Trophoblast cell (in vitro differentiated cells and primary cell): ENCODE measurements around the gene FABP2.

ENCODE experiments used
- DNase-seq, 2 donors: peaks; one replicate each; pipeline ENCODE4 v3.0.0-alpha.2; 2016
- H2AFZ ChIP-seq: 2 replicates; pipeline ENCODE4 v1.6.1; 2013; ENCODE audit warnings: low read length, moderate library complexity, mild to moderate bottlenecking; ENCODE audit not compliant: insufficient read depth, poor library complexity
- H2AK5ac ChIP-seq: 2 replicates; pipeline ENCODE4 v1.6.1; 2013; ENCODE audit warnings: mild to moderate bottlenecking, low read length
- H2BK120ac ChIP-seq: 2 replicates; pipeline ENCODE4 v1.6.1; 2013; ENCODE audit warnings: low read length, mild to moderate bottlenecking, moderate library complexity; ENCODE audit not compliant: insufficient read depth, poor library complexity
- H2BK12ac ChIP-seq: 2 replicates; pipeline ENCODE4 v1.6.1; 2013; ENCODE audit warnings: mild to moderate bottlenecking, low read length, moderate library complexity
- H2BK5ac ChIP-seq: 2 replicates; pipeline ENCODE4 v1.6.1; 2013; ENCODE audit warnings: low read length, low read depth, moderate library complexity, mild to moderate bottlenecking; ENCODE audit not compliant: poor library complexity
- H3K14ac ChIP-seq: 2 replicates; pipeline ENCODE4 v1.6.1; 2013; ENCODE audit warnings: mild to moderate bottlenecking, low read length
- H3K18ac ChIP-seq: 2 replicates; pipeline ENCODE4 v1.6.1; 2013; ENCODE audit warnings: mild to moderate bottlenecking, low read length
- H3K23ac ChIP-seq: 2 replicates; pipeline ENCODE4 v1.6.1; 2013; ENCODE audit warnings: low read length
- H3K27ac ChIP-seq: 2 replicates; pipeline ENCODE4 v1.5.1; 2013; ENCODE audit warnings: low read depth, mild to moderate bottlenecking, inconsistent platforms, low read length, moderate library complexity
- H3K27me3 ChIP-seq: 2 replicates; pipeline ENCODE4 v1.6.1; 2013; ENCODE audit warnings: inconsistent platforms, mild to moderate bottlenecking, low read length, moderate library complexity; ENCODE audit not compliant: insufficient read depth
- H3K36me3 ChIP-seq, 2 experiments: 1 replicate in 1 of 2; 2 replicates in 1 of 2; pipeline ENCODE4 v1.6.1; 2013; ENCODE audit warnings: low read length in 2 of 2, mild to moderate bottlenecking in 2 of 2, moderate library complexity in 1 of 2; ENCODE audit not compliant: insufficient read depth in 2 of 2, control insufficient read depth in 1 of 2
- H3K4ac ChIP-seq: 2 replicates; pipeline ENCODE4 v1.6.1; 2013; ENCODE audit warnings: low read depth, mild to moderate bottlenecking, low read length, moderate library complexity
- H3K4me1 ChIP-seq, 2 experiments: 1 replicate in 1 of 2; 2 replicates in 1 of 2; pipeline ENCODE4 v1.6.1; 2013; ENCODE audit warnings: low read length in 2 of 2, mild to moderate bottlenecking in 2 of 2, moderate library complexity in 1 of 2; ENCODE audit not compliant: insufficient read depth in 2 of 2, control insufficient read depth in 1 of 2
- H3K4me2 ChIP-seq: 2 replicates; pipeline ENCODE4 v1.6.1; 2013; ENCODE audit warnings: inconsistent platforms, mild to moderate bottlenecking, low read length, moderate library complexity
- H3K4me3 ChIP-seq: 2 replicates; pipeline ENCODE4 v1.5.1; 2013; ENCODE audit warnings: mild to moderate bottlenecking, low read depth, low read length, inconsistent platforms
- H3K79me1 ChIP-seq: one replicate; pipeline ENCODE4 v1.6.1; 2013; ENCODE audit warnings: low read length
- H3K79me2 ChIP-seq: 2 replicates; pipeline ENCODE4 v1.6.1; 2013; ENCODE audit warnings: low read length, mild to moderate bottlenecking; ENCODE audit not compliant: control insufficient read depth, insufficient read depth, poor library complexity
- H3K9ac ChIP-seq: 2 replicates; pipeline ENCODE4 v1.6.1; 2013; ENCODE audit warnings: mild to moderate bottlenecking, low read length
- H3K9me3 ChIP-seq: 2 replicates; pipeline ENCODE4 v1.6.1; 2013; ENCODE audit warnings: low read depth, mild to moderate bottlenecking, control low read depth, inconsistent platforms, low read length; ENCODE audit not compliant: insufficient read depth
- H4K12ac ChIP-seq: 2 replicates; pipeline ENCODE4 v1.6.1; 2013; ENCODE audit warnings: low read depth, mild to moderate bottlenecking, low read length, moderate library complexity
- H4K8ac ChIP-seq: 2 replicates; pipeline ENCODE4 v1.6.1; 2013; ENCODE audit warnings: low read depth, mild to moderate bottlenecking, low read length, moderate library complexity
- H4K91ac ChIP-seq: one replicate; pipeline ENCODE4 v1.6.1; 2013; ENCODE audit warnings: low read depth, mild to moderate bottlenecking, low read length, moderate library complexity
- WGBS: extraction: QIAGEN DNeasy Blood & Tissue Kit; methylation state at CpG from one replicate; pipeline ENCODE4 v1.1.7; 2013; ENCODE audit warnings: missing lambda C conversion rate; ENCODE audit not compliant: insufficient read length, insufficient coverage; ENCODE audit errors: extremely low coverage; 5-methylcytosine and 5-hydroxymethylcytosine counted together

FABP2 gene

GRCh38 chr4:119299260-119299671, 22.7 kb downstream of the FABP2 start:
- Histone ChIP-seq H3K4me3 (no peak overlapping the region), H3K79me2 (peaks cover 4% of the 10 kb centered on the region), H2AK5ac (no peak overlapping the region), H4K8ac (no peak overlapping the region), H3K36me3 (peaks cover 3 to 6% of the 10 kb centered on the region in 2 experiments), H2BK5ac (no peak overlapping the region), H3K18ac (no peak overlapping the region), H2AFZ (no peak overlapping the region), H3K4me1 (peaks cover 5 to 8% of the 10 kb centered on the region in 2 experiments), H2BK12ac (no peak overlapping the region), H3K14ac (no peak overlapping the region), H3K27me3 (no peaks in the 10 kb centered on the region), H3K9me3 (peaks cover 2% of the 10 kb centered on the region), H4K91ac (no peak overlapping the region), H4K12ac (no peak overlapping the region), H3K9ac (peak overlapping the region; percentile 13), H3K27ac (peak overlapping the region; percentile 87), H3K79me1 (peaks cover 7% of the 10 kb centered on the region), H3K23ac (peak overlapping the region; percentile 23), H3K4ac (peak overlapping the region; percentile 70), H3K4me2 (peak overlapping the region; percentile 79), H2BK120ac (no peak overlapping the region)
- DNase-seq = no peak
- WGBS = no CpG with 5 or more reads among the region's 2 CpGs

GRCh38 chr4:119297795-119298194, 24.1 kb downstream of the FABP2 start:
- no peak overlapping the region for H4K8ac ChIP-seq
- no peak overlapping the region for H3K4ac ChIP-seq
- no peak overlapping the region for H3K27ac ChIP-seq
- H4K12ac ChIP-seq = no peak overlapping the region
- H3K36me3 ChIP-seq = peaks cover 3 to 8% of the 10 kb centered on the region in 2 experiments
- H3K9me3 ChIP-seq = no peaks in the 10 kb centered on the region
- H2BK120ac ChIP-seq = no peak overlapping the region
- no peak overlapping the region for H4K91ac ChIP-seq
- no CpG with 5 or more reads among the region's 1 CpG for WGBS
- peaks cover 4% of the 10 kb centered on the region for H3K79me2 ChIP-seq
- H3K27me3 ChIP-seq = no peaks in the 10 kb centered on the region
- DNase-seq = no peak
- H3K4me1 ChIP-seq = peaks cover 3 to 8% of the 10 kb centered on the region in 2 experiments
- H3K4me2 ChIP-seq = no peak overlapping the region
- H3K4me3 ChIP-seq = no peak overlapping the region
- H2BK12ac ChIP-seq = no peak overlapping the region
- no peak overlapping the region for H3K9ac ChIP-seq
- H3K79me1 ChIP-seq = peaks cover 7% of the 10 kb centered on the region
- H2BK5ac ChIP-seq = no peak overlapping the region
- H3K23ac ChIP-seq = no peak overlapping the region
- no peak overlapping the region for H2AK5ac ChIP-seq
- H3K18ac ChIP-seq = no peak overlapping the region
- no peak overlapping the region for H3K14ac ChIP-seq
- H2AFZ ChIP-seq = no peak overlapping the region

GRCh38 chr4:119296356-119296755, 25.6 kb downstream of the FABP2 start:
- Histone ChIP-seq H3K23ac (no peak overlapping the region), H3K79me1 (peaks cover 7% of the 10 kb centered on the region), H3K4me3 (no peak overlapping the region), H2BK12ac (no peak overlapping the region), H2AFZ (no peak overlapping the region), H3K4me2 (no peak overlapping the region), H3K4ac (no peak overlapping the region), H2BK120ac (no peak overlapping the region), H3K4me1 (peaks cover 3 to 8% of the 10 kb centered on the region in 2 experiments), H2BK5ac (no peak overlapping the region), H3K9ac (no peak overlapping the region), H2AK5ac (no peak overlapping the region), H3K9me3 (no peaks in the 10 kb centered on the region), H3K27ac (no peak overlapping the region), H4K8ac (no peak overlapping the region), H3K79me2 (peaks cover 4% of the 10 kb centered on the region), H3K36me3 (peaks cover 3 to 13% of the 10 kb centered on the region in 2 experiments), H3K14ac (no peak overlapping the region), H4K91ac (no peak overlapping the region), H3K27me3 (no peaks in the 10 kb centered on the region), H4K12ac (no peak overlapping the region), H3K18ac (no peak overlapping the region)
- DNase-seq = no peak
- no CpG with 5 or more reads among the region's 2 CpGs for WGBS

GRCh38 chr4:119290598-119290997, 31.3 kb downstream of the FABP2 start:
- no peak overlapping the region for H3K23ac ChIP-seq
- H3K4me1 ChIP-seq = no peaks in the 10 kb centered on the region
- no CpG with 5 or more reads among the region's 1 CpG for WGBS
- no peak overlapping the region for H4K8ac ChIP-seq
- no peak overlapping the region for H4K12ac ChIP-seq
- H3K4me2 ChIP-seq = no peak overlapping the region
- H3K4me3 ChIP-seq = no peak overlapping the region
- no peak for DNase-seq
- H3K9me3 ChIP-seq = no peaks in the 10 kb centered on the region
- no peak overlapping the region for H4K91ac ChIP-seq
- H2BK120ac ChIP-seq = no peak overlapping the region
- H3K27ac ChIP-seq = no peak overlapping the region
- H2BK5ac ChIP-seq = no peak overlapping the region
- no peak overlapping the region for H3K14ac ChIP-seq
- no peak overlapping the region for H2AK5ac ChIP-seq
- peaks cover 0 to 8% of the 10 kb centered on the region in 2 experiments for H3K36me3 ChIP-seq
- H3K27me3 ChIP-seq = no peaks in the 10 kb centered on the region
- no peak overlapping the region for H2BK12ac ChIP-seq
- H3K4ac ChIP-seq = no peak overlapping the region
- H3K79me1 ChIP-seq = no peaks in the 10 kb centered on the region
- no peak overlapping the region for H3K9ac ChIP-seq
- H2AFZ ChIP-seq = no peak overlapping the region
- H3K18ac ChIP-seq = no peak overlapping the region
- H3K79me2 ChIP-seq = no peaks in the 10 kb centered on the region
